Subcutaneous adipose tissue (tissue), 4 donors: ENCODE measurements around the gene TMEM259. TPM values are rescaled to one million over a fixed set of nuclear protein-coding genes. Genes with fewer than 3 reads are reported as not detected.

Experiments
- CTCF ChIP-seq: fragments of 450-650 bp; IDR thresholded peaks from one replicate; pipeline ENCODE4 v1.5.1; 2016; ENCODE audit warnings: low read depth, mild to moderate bottlenecking, control low read depth, antibody characterized with exemption, moderate library complexity
- total RNA-seq, 4 donors: library from RNA; depleted of rRNA; stranded (reverse); fragments of >200 nt; gene quantifications; one replicate each; pipeline ENCODE4 v1.1.0, GENCODE V29; 2016

Gene TMEM259
- total RNA-seq, 4 donors from 2014 or later = 65.1 to 193 (median 94.0) TPM

- TF ChIP-seq CTCF = no peak
Observed at GRCh38 chr19:1049106-1049505, 28.2 kb upstream of the TMEM259 start.

GRCh38 chr19:1047696-1048147 is 26.8 kb upstream of the TMEM259 start:
- no peak for TF ChIP-seq CTCF

- TF ChIP-seq CTCF = no peak
Observed at GRCh38 chr19:1046836-1047695, 26.1 kb upstream of the TMEM259 start.

DNA sequence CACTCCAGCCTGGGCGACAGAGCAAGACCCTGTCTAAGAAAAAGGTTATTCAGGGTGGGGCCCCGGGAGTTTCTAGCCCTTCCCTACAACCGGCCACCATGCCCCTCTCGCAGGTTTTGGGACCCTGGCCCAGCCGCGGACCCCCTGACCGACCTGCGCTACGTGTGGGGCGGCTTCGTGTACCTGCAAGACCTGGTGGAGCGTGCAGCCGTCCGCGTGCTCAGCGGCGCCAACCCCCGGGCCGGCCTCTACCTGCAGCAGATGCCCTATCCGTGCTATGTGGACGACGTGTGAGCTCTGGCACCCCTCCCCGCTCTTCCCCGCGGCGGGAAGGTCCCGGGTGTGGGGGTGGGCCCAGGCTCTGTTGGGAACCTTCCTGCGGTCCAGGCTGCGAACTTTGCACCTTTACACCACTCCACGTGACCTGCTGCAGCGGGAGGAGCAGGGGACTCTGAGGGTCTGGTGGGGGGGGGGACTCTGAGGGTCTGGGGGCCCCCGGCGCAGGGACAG is 25.2 kb upstream of the TMEM259 start:
- no peak for TF ChIP-seq CTCF

- TF ChIP-seq CTCF = no peak
Observed at GRCh38 chr19:1045247-1045603, 24.3 kb upstream of the TMEM259 start.

DNA sequence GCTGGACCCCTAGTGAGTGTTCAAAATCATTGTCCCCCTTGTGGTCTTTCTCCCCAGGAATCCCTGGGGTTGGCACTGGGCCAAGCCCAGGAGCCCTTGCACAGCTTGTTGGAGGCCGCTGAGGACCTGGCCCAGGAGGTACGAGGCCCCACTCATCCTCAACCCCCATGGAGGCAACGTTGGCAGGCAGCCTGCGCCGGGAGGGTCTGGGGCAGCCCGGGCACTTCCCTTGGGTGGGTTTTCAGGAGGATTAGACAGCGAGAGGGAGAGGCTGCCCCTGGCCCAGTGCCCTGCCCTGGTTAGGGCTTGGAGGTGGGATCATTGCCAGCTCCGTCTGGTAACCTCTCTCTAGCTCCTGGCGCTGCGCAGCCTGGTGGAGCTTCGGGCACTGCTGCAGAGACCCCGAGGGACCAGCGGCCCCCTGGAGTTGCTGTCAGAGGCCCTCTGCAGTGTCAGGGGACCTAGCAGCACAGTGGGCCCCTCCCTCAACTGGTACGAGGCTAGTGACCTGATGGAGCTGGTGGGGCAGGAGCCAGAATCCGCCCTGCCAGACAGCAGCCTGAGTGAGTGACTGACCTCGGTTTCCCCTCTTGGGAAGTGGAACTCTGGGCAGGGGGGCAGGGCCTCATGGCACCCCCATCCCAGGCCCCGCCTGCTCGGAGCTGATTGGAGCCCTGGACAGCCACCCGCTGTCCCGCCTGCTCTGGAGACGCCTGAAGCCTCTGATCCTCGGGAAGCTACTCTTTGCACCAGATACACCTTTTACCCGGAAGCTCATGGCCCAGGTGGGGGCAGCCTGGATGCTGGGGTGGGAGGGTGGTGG is 22.0 kb upstream of the TMEM259 start:
- TF ChIP-seq CTCF = no peak
